ENCODE results near the gene SHH. TPM values are rescaled to one million over a fixed set of nuclear protein-coding genes. Genes with fewer than 3 reads are reported as not detected.

Gene SHH
- total and polyA plus RNA-seq, 2 experiments from 2014 or later: not detected

- TF ChIP-seq, protein P1, sequence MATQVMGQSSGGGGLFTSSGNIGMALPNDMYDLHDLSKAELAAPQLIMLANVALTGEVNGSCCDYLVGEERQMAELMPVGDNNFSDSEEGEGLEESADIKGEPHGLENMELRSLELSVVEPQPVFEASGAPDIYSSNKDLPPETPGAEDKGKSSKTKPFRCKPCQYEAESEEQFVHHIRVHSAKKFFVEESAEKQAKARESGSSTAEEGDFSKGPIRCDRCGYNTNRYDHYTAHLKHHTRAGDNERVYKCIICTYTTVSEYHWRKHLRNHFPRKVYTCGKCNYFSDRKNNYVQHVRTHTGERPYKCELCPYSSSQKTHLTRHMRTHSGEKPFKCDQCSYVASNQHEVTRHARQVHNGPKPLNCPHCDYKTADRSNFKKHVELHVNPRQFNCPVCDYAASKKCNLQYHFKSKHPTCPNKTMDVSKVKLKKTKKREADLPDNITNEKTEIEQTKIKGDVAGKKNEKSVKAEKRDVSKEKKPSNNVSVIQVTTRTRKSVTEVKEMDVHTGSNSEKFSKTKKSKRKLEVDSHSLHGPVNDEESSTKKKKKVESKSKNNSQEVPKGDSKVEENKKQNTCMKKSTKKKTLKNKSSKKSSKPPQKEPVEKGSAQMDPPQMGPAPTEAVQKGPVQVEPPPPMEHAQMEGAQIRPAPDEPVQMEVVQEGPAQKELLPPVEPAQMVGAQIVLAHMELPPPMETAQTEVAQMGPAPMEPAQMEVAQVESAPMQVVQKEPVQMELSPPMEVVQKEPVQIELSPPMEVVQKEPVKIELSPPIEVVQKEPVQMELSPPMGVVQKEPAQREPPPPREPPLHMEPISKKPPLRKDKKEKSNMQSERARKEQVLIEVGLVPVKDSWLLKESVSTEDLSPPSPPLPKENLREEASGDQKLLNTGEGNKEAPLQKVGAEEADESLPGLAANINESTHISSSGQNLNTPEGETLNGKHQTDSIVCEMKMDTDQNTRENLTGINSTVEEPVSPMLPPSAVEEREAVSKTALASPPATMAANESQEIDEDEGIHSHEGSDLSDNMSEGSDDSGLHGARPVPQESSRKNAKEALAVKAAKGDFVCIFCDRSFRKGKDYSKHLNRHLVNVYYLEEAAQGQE (IDR thresholded peaks at IDR 0.05; ENCODE audit: unreplicated experiment): no peak
- TF ChIP-seq EZH2phosphoT487 (IDR thresholded peaks at IDR 0.05; ENCODE audit: unreplicated experiment): no peak
- no peak for TF ChIP-seq CREB1 (CRISPR knock-in tag; IDR thresholded peaks at IDR 0.05; ENCODE audit: low read depth)
- no peak for TF ChIP-seq NANOG (IDR thresholded peaks at IDR 0.05; ENCODE audit: borderline replicate concordance)
- no peak for TF ChIP-seq ETS1 (IDR thresholded peaks at IDR 0.05)
- TF ChIP-seq EZH2 (IDR thresholded peaks at IDR 0.05; ENCODE audit: low read depth, unreplicated experiment): no peak
- TF ChIP-seq POLR2AphosphoS5 (IDR thresholded peaks at IDR 0.05; ENCODE audit: low read depth): no peak
- TF ChIP-seq, protein P2, sequence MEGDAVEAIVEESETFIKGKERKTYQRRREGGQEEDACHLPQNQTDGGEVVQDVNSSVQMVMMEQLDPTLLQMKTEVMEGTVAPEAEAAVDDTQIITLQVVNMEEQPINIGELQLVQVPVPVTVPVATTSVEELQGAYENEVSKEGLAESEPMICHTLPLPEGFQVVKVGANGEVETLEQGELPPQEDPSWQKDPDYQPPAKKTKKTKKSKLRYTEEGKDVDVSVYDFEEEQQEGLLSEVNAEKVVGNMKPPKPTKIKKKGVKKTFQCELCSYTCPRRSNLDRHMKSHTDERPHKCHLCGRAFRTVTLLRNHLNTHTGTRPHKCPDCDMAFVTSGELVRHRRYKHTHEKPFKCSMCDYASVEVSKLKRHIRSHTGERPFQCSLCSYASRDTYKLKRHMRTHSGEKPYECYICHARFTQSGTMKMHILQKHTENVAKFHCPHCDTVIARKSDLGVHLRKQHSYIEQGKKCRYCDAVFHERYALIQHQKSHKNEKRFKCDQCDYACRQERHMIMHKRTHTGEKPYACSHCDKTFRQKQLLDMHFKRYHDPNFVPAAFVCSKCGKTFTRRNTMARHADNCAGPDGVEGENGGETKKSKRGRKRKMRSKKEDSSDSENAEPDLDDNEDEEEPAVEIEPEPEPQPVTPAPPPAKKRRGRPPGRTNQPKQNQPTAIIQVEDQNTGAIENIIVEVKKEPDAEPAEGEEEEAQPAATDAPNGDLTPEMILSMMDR (conservative IDR thresholded peaks at IDR 0.05; ENCODE audit: low read depth in 2 of 2): no peak
- TF ChIP-seq ZNF331 (CRISPR knock-in tag; IDR thresholded peaks at IDR 0.05; ENCODE audit: low read depth): no peak
- TF ChIP-seq JUNB (IDR thresholded peaks at IDR 0.05; ENCODE audit: unreplicated experiment): no peak
- no peak for TF ChIP-seq STAT1 (IDR thresholded peaks at IDR 0.05; ENCODE audit: unreplicated experiment)
- TF ChIP-seq ZNF114 (CRISPR knock-in tag; IDR thresholded peaks at IDR 0.05): no peak
Observed at GRCh38 chr7:155764438-155764793, 47.8 kb downstream of the SHH start (continued).

DNA sequence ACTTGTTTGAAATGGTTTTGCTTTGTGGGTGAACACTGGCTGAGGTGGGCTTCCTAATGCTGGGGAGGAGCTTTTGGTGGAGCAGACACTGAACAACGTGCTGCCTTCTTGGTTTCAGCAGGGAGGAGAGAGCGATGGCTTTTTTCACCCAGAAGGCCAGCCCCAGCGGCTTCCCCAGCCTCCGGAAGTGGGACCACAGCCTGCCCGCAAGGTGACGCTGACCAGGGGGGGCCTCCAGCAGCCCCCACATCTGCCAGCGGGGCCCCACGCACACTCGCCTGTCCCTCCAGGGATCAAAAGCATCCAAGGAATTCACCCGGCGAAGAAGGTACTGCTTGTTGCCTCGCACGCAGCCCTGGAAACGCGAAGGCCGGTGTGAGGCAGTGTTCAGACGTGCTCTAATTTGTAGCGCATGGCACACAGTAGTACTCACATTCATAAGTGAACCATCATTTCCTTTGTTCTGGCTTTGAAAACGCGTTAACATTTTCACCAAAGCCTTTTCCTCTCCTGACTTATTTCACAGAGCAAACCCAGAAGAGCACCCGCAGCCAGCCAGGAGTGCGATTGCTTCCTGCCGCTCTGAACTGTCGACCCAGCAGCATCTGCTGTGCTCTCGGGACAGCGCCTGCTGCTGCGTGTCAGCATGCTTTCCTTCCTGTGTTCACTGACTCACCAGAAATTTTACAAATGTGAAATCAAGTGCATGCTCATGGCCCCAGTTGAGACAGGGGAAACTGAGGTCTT is 48.4 kb downstream of the SHH start:
- Histone ChIP-seq H3K27ac (ENCODE audit: low read depth) (no peak overlapping the region; the same call in 1 of the 2 replicates), H2AFZ (no peak overlapping the region), H3F3A (replicated peaks; ENCODE audit: low read depth) (0 out of 2 replicates have a peak, but pooled peaks cover 7% of the 10 kb centered on the region), H4K20me1 (replicated peaks; ENCODE audit: insufficient read depth) (peaks cover 40% of the 10 kb centered on the region), H3K27me3 (ENCODE audit: insufficient read depth) (no peaks in the 10 kb centered on the region), H3K9me2 (ENCODE audit: insufficient read depth) (no peaks in the 10 kb centered on the region), H3K36me3 (ENCODE audit: insufficient read depth) (peaks cover 16% of the 10 kb centered on the region), H3K4me1 (ENCODE audit: insufficient read depth) (peaks cover 4% of the 10 kb centered on the region), H3K4me2 (no peak overlapping the region), H3K79me2 (replicated peaks; ENCODE audit: insufficient read depth) (peaks cover 47% of the 10 kb centered on the region), H3K4me3 (no peak overlapping the region)
- ATAC-seq (no peak), DNase-seq (ENCODE audit: low spot score) (no peak)
- Mint-ChIP-seq H3K27me3 (ENCODE audit: insufficient read depth, low read depth, poor library complexity) (peaks cover 5% of the 10 kb centered on the region), H3K4me1 (peaks cover 40% of the 10 kb centered on the region), H3K9me3 (no peaks in the 10 kb centered on the region), H3K27ac (peak overlapping the region; percentile 63; the same call in 1 of the 2 replicates), H3K36me3 (ENCODE audit: low read depth) (peaks cover 41% of the 10 kb centered on the region), H3K4me3 (no peak overlapping the region)
- no peak for TF ChIP-seq ZNF331 (CRISPR knock-in tag; IDR thresholded peaks at IDR 0.05; ENCODE audit: low read depth)
- TF ChIP-seq JUNB (IDR thresholded peaks at IDR 0.05; ENCODE audit: unreplicated experiment): no peak
- TF ChIP-seq, protein P1 (IDR thresholded peaks at IDR 0.05; ENCODE audit: unreplicated experiment): no peak
- TF ChIP-seq CREB1 (CRISPR knock-in tag; IDR thresholded peaks at IDR 0.05; ENCODE audit: low read depth): no peak
- TF ChIP-seq ZNF114 (CRISPR knock-in tag; IDR thresholded peaks at IDR 0.05): no peak
- TF ChIP-seq ETS1 (IDR thresholded peaks at IDR 0.05): no peak
- no peak for TF ChIP-seq STAT1 (IDR thresholded peaks at IDR 0.05; ENCODE audit: unreplicated experiment)
- no peak for TF ChIP-seq EZH2 (IDR thresholded peaks at IDR 0.05; ENCODE audit: low read depth, unreplicated experiment)
- TF ChIP-seq POLR2AphosphoS5 (IDR thresholded peaks at IDR 0.05; ENCODE audit: low read depth): no peak

All from GM23338 (cell line).